ENCODE measurements around the gene SGTB. TPM values are rescaled to one million over a fixed set of nuclear protein-coding genes. Genes with fewer than 3 reads are reported as not detected.

The SGTB gene
- total and polyA plus RNA-seq, 3 experiments from 2014 or later, result 12.2 to 16.3 (median 14.9) TPM

DNA sequence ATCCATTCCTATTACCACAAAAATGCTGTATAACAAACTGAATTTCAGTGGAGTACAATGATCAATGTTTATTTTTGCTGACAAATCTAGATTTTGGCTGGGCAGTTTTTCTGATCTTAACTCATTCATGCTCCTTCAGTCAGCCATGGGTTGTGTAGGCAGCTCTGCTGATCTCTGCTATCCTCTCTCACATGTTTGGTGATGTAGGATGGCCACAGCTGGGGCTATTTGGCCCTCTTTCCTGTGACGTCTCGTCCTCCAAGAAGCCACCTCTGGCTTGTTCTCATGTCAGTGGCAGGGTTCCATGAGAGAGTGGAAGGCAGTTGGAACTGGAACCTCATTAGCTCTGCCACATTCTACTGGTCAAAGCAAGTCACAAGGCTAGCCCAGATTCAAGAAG, 9.0 kb upstream of the SGTB start:
- H3K27ac ChIP-seq (ENCODE audit: low read depth, low read length), result no peak overlapping the region
- Mint-ChIP-seq H3K27me3 (no peaks in the 10 kb centered on the region), H3K4me1 (peaks cover 0 to 4% (median 3%) of the 10 kb centered on the region in 3 donors), H3K36me3 (no peaks in the 10 kb centered on the region), H3K4me3 (no peak overlapping the region), H3K27ac (peak overlapping the region in 1 of 8 donors; percentile 77), H3K9me3 (no peaks in the 10 kb centered on the region)
- no peak for DNase-seq
- H3K4me1 ChIP-seq (ENCODE audit: insufficient read depth, low read length), result no peaks in the 10 kb centered on the region
- no peaks in the 10 kb centered on the region for H3K27me3 ChIP-seq (ENCODE audit: insufficient read depth, low read length, poor library complexity, severe bottlenecking)
- CTCF ChIA-PET, result no interaction called here
- no peaks in the 10 kb centered on the region for H3K36me3 ChIP-seq (ENCODE audit: insufficient read depth, low read length)
- POLR2A ChIA-PET, result no interaction called here
- no peaks in the 10 kb centered on the region for H3K9me3 ChIP-seq (ENCODE audit: low read length)
- H3K4me3 ChIP-seq (ENCODE audit: low read length), result no peak overlapping the region

DNA sequence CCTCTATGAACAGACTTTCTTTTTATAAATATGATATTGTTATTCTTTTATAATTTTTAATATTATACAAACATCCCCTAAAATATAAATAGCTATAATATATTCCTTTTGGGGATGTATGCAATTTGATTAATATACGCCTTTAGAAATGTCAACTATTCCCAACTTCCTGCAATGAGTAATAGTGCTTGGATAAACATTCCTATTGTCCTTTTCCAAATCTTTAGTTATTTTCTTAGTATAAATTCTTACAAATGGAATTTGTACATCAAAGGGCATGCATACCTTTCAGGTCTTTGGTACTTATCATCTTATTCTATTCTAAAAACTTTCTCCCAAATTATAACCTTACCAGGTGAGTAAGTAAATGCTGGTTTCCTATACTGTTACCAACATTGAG, 6.3 kb upstream of the SGTB start:
- H3K9me3 Mint-ChIP-seq, result no peaks in the 10 kb centered on the region
- H3K27ac ChIP-seq (ENCODE audit: low read depth, low read length), result no peak overlapping the region
- H3K4me1 ChIP-seq (ENCODE audit: insufficient read depth, low read length), result no peaks in the 10 kb centered on the region
- H3K4me1 Mint-ChIP-seq, result peaks cover 1 to 2% (median 1%) of the 10 kb centered on the region in 3 donors
- H3K9me3 ChIP-seq (ENCODE audit: low read length), result no peaks in the 10 kb centered on the region
- no peaks in the 10 kb centered on the region for H3K27me3 Mint-ChIP-seq
- ChIA-PET POLR2A (interaction anchor here (0.6 kb wide), 1 partner anchor 15 kb away, joined by 3 read pairs; no protein-coding TSS in a partner anchor), CTCF (interaction anchor here (1.2 kb wide), 1 partner anchor 12 kb away, joined by 3 read pairs; no protein-coding TSS in a partner anchor)
- H3K4me3 Mint-ChIP-seq, result no peak overlapping the region
- H3K4me3 ChIP-seq (ENCODE audit: low read length), result no peak overlapping the region
- no peak overlapping the region for H3K27ac Mint-ChIP-seq
- H3K27me3 ChIP-seq (ENCODE audit: insufficient read depth, low read length, poor library complexity, severe bottlenecking), result no peaks in the 10 kb centered on the region
- DNase-seq, result no peak
- H3K36me3 Mint-ChIP-seq, result no peaks in the 10 kb centered on the region
- no peaks in the 10 kb centered on the region for H3K36me3 ChIP-seq (ENCODE audit: insufficient read depth, low read length)

DNA sequence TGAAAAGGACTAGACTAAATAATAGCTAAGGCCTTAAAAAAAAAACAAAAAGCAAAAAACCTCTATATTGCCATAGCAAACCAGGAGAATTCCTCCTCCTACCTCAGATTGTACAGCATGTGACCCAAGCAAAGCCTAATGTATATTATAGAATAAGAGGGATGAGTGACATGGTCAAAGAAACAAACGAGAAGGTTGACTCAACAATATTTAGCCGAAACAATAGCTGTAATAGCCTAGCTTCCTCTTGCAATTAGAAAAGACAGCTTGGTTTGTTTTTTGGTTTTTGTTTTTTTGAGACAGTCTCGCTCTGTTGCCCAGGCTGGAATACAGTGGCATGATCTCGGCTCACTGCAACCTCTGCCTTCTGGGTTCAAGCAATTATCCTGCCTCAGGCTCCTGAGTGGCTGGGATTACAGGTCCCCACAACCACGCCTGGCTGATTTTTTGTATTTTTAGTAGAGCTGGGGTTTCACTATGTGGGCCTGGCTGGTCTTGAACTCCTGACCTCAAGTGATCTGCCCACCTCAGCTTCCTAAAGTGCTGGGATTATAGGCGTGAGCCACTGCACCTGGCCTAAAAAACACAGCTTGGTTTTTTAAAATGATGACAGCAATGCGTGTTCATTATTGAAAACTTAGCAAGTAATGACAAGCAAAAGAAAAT, 5.7 kb upstream of the SGTB start:
- ChIA-PET CTCF (interaction anchor here (1.2 kb wide), 1 partner anchor 12 kb away, joined by 3 read pairs; no protein-coding TSS in a partner anchor), POLR2A (interaction anchor here (0.6 kb wide), 1 partner anchor 15 kb away, joined by 3 read pairs; no protein-coding TSS in a partner anchor)
- no peak for DNase-seq
- H3K4me3 Mint-ChIP-seq, result peak overlapping the region in 1 of 7 donors; percentile 20
- no peaks in the 10 kb centered on the region for H3K4me1 ChIP-seq (ENCODE audit: insufficient read depth, low read length)
- H3K4me3 ChIP-seq (ENCODE audit: low read length), result no peak overlapping the region
- H3K27me3 ChIP-seq (ENCODE audit: insufficient read depth, low read length, poor library complexity, severe bottlenecking), result no peaks in the 10 kb centered on the region
- peaks cover 0 to 2% (median 0%) of the 10 kb centered on the region in 3 donors for H3K36me3 Mint-ChIP-seq
- H3K9me3 ChIP-seq (ENCODE audit: low read length), result no peaks in the 10 kb centered on the region
- H3K9me3 Mint-ChIP-seq, result no peaks in the 10 kb centered on the region
- peaks cover 7 to 8% (median 7%) of the 10 kb centered on the region in 3 donors for H3K4me1 Mint-ChIP-seq
- H3K27ac ChIP-seq (ENCODE audit: low read depth, low read length), result no peak overlapping the region
- no peaks in the 10 kb centered on the region for H3K27me3 Mint-ChIP-seq
- H3K36me3 ChIP-seq (ENCODE audit: insufficient read depth, low read length), result no peaks in the 10 kb centered on the region
- H3K27ac Mint-ChIP-seq, result no peak overlapping the region

GRCh38 chr5:65722575-65723403, 880 bp upstream of the SGTB start:
- ChIA-PET CTCF (interaction anchor here (1.4 kb wide), 1 partner anchor 9 kb away, joined by 3 read pairs; no protein-coding TSS in a partner anchor), POLR2A (interaction anchor here (1.6 kb wide), 1 partner anchor 202 kb away, joined by 3 read pairs; no protein-coding TSS in a partner anchor)
- H3K27ac ChIP-seq (ENCODE audit: low read depth, low read length), result peak overlapping the region; percentile 35
- Mint-ChIP-seq H3K4me1 (peaks cover 20 to 22% (median 22%) of the 10 kb centered on the region in 3 donors), H3K27ac (peak overlapping the region; percentile 69 to 92 (median 81)), H3K9me3 (no peaks in the 10 kb centered on the region), H3K4me3 (peak overlapping the region; percentile 85 to 95 (median 91)), H3K36me3 (peaks cover 0 to 14% (median 0%) of the 10 kb centered on the region in 3 donors), H3K27me3 (no peaks in the 10 kb centered on the region)
- peak overlapping the region; percentile 59 for H3K4me3 ChIP-seq (ENCODE audit: low read length)
- H3K27me3 ChIP-seq (ENCODE audit: insufficient read depth, low read length, poor library complexity, severe bottlenecking), result no peaks in the 10 kb centered on the region
- no peaks in the 10 kb centered on the region for H3K9me3 ChIP-seq (ENCODE audit: low read length)
- H3K4me1 ChIP-seq (ENCODE audit: insufficient read depth, low read length), result peaks cover 28% of the 10 kb centered on the region
- peak in 2 of 5 donors; percentile 6 to 14 for DNase-seq
- H3K36me3 ChIP-seq (ENCODE audit: insufficient read depth, low read length), result peaks cover 14% of the 10 kb centered on the region

DNA sequence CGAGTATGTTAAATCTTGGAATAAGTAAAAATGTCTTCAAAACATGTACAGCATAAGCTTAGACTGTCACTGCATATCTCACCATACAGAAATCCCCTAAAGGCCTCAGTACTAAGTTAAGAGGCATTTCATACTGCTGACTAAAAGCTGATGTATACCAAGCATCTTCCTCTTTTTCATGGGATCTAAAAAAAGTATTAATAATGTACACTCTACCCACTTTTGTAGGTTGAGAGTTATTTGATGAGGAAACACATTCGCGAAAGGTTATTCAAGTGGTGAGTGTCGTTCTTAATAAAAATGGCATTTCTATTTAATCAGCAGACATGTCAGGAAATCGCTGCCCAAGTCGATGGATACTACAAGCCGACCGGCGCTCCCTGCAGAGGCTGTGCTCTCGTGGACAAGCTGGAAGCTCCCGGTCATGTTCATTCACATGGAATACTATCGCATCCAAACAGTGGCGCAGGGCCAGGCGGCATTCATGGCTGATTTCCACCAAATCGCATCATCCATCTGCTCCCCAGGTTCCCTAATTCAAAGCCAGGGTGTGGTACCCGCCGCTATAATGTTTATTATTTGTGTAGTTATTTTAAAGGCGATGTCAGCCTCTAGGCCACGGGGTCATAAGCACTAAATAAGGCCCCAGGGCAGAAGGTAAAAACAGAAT, 724 bp downstream of the SGTB start:
- Mint-ChIP-seq H3K4me3 (peak overlapping the region in 6 of 7 donors; percentile 85 to 95 (median 90)), H3K27me3 (no peaks in the 10 kb centered on the region), H3K4me1 (peaks cover 20 to 22% (median 22%) of the 10 kb centered on the region in 3 donors), H3K27ac (peak overlapping the region in 5 of 8 donors; percentile 91 to 96 (median 92)), H3K36me3 (peaks cover 0 to 14% (median 0%) of the 10 kb centered on the region in 3 donors), H3K9me3 (no peaks in the 10 kb centered on the region)
- Histone ChIP-seq H3K36me3 (ENCODE audit: insufficient read depth, low read length) (peaks cover 18% of the 10 kb centered on the region), H3K27ac (ENCODE audit: low read depth, low read length) (peak overlapping the region; percentile 80), H3K9me3 (ENCODE audit: low read length) (no peaks in the 10 kb centered on the region), H3K4me1 (ENCODE audit: insufficient read depth, low read length) (peaks cover 43% of the 10 kb centered on the region), H3K4me3 (ENCODE audit: low read length) (peak overlapping the region; percentile 93), H3K27me3 (ENCODE audit: insufficient read depth, low read length, poor library complexity, severe bottlenecking) (no peaks in the 10 kb centered on the region)
- ChIA-PET POLR2A (interaction anchor here (0.6 to 2.0 kb wide), 5 partner anchors 97 to 205 kb away, joined by 3 to 8 read pairs (median 3); partner anchors contain the start of genes CENPK, ERBIN, PPWD1 and TRIM23), CTCF (interaction anchor here (1.0 to 1.7 kb wide), 3 partner anchors 22 to 205 kb away, joined by 3 read pairs; partner anchors contain the start of genes CENPK, ERBIN and PPWD1)
- DNase-seq, result peak in 2 of 5 donors; percentile 1 to 26

DNA sequence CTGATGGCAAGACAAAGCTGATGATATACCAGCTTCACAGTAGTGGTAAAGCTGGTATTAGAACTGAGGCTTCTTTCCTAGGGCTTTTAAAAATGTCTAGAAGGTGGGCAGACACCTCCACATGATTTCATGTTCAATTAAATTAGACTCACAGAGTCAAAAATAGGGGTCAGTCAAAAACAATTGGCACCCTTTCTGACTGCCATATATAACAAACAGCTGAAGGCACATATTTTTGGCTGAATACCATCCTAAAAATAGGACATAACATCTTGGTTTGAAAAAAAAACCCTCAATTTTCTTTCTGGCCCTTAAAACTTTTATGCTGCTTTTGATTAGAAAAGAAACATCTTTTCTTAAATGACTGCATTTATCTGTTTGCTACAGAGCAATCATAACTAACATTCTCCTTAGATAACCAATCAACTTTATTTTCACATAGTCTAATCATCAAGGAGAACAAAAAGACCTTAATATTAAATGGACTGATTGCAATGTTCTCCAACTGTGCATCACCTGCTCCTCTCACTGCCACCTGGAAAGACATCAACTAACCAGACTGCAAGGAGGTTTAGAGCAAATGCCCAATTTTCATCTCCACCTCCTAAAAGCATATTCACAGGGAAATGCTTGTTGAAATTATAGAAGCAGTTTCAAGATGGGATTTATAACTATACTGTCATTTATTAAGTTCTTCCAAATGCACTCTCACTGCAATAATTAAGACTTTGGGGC, 3.2 kb downstream of the SGTB start:
- Mint-ChIP-seq H3K4me3 (peak overlapping the region in 6 of 7 donors; percentile 85 to 95 (median 90)), H3K27me3 (no peaks in the 10 kb centered on the region), H3K9me3 (no peaks in the 10 kb centered on the region), H3K4me1 (peaks cover 22 to 23% (median 22%) of the 10 kb centered on the region in 3 donors), H3K36me3 (peaks cover 0 to 29% (median 6%) of the 10 kb centered on the region in 3 donors), H3K27ac (peak overlapping the region in 4 of 8 donors; percentile 81 to 96 (median 94))
- ChIA-PET POLR2A (no interaction called here), CTCF (interaction anchor here (1.9 kb wide), 1 partner anchor 11 kb away, joined by 5 read pairs; no protein-coding TSS in a partner anchor)
- Histone ChIP-seq H3K4me1 (ENCODE audit: insufficient read depth, low read length) (peaks cover 51% of the 10 kb centered on the region), H3K4me3 (ENCODE audit: low read length) (peak overlapping the region; percentile 45), H3K27me3 (ENCODE audit: insufficient read depth, low read length, poor library complexity, severe bottlenecking) (no peaks in the 10 kb centered on the region), H3K36me3 (ENCODE audit: insufficient read depth, low read length) (peaks cover 22% of the 10 kb centered on the region), H3K27ac (ENCODE audit: low read depth, low read length) (peak overlapping the region; percentile 25), H3K9me3 (ENCODE audit: low read length) (no peaks in the 10 kb centered on the region)
- DNase-seq, result no peak

GRCh38 chr5:65708145-65708544, 13.8 kb downstream of the SGTB start:
- no peak overlapping the region for H3K4me3 Mint-ChIP-seq

More at GRCh38 chr5:65708145-65708544, 13.8 kb downstream of the SGTB start:
- Mint-ChIP-seq H3K9me3 (no peaks in the 10 kb centered on the region), H3K36me3 (peaks cover 11 to 75% (median 14%) of the 10 kb centered on the region in 3 donors), H3K27me3 (no peaks in the 10 kb centered on the region), H3K4me1 (peaks cover 9 to 30% (median 28%) of the 10 kb centered on the region in 3 donors), H3K27ac (peak overlapping the region in 1 of 8 donors; percentile 49)
- DNase-seq, result no peak
- H3K27ac ChIP-seq (ENCODE audit: low read depth, low read length), result no peak overlapping the region
- peaks cover 25% of the 10 kb centered on the region for H3K36me3 ChIP-seq (ENCODE audit: insufficient read depth, low read length)
- no peak overlapping the region for H3K4me3 ChIP-seq (ENCODE audit: low read length)
- no peaks in the 10 kb centered on the region for H3K9me3 ChIP-seq (ENCODE audit: low read length)
- peaks cover 4% of the 10 kb centered on the region for H3K4me1 ChIP-seq (ENCODE audit: insufficient read depth, low read length)
- H3K27me3 ChIP-seq (ENCODE audit: insufficient read depth, low read length, poor library complexity, severe bottlenecking), result no peaks in the 10 kb centered on the region
- ChIA-PET POLR2A (no interaction called here), CTCF (interaction anchor here (1.5 kb wide), 1 partner anchor 12 kb away, joined by 5 read pairs; no protein-coding TSS in a partner anchor)

All from CD8-positive, alpha-beta memory T cell (primary cell).